HG02943 (cell line): ENCODE data around the gene DCANP1.

Source experiments
- ATAC-seq: cut with Tn5 transposase; IDR thresholded peaks from one replicate; pipeline ENCODE4 v1.9.1; 2021; ENCODE audit warnings: mild to moderate bottlenecking, low read depth, moderate library complexity; ENCODE audit not compliant: unreplicated experiment

DCANP1 gene

GRCh38 chr5:135481387-135481786 is 34.2 kb upstream of the DCANP1 start:
- no peak for ATAC-seq

GRCh38 chr5:135480511-135480910 is 33.4 kb upstream of the DCANP1 start:
- ATAC-seq: no peak

- no peak for ATAC-seq
Observed at GRCh38 chr5:135478938-135479337, 31.8 kb upstream of the DCANP1 start.

- no peak for ATAC-seq
Observed at GRCh38 chr5:135477613-135478066, 30.5 kb upstream of the DCANP1 start.

- ATAC-seq: no peak
Observed at GRCh38 chr5:135476615-135477581, 29.8 kb upstream of the DCANP1 start.

GRCh38 chr5:135473956-135474670 is 27.0 kb upstream of the DCANP1 start:
- ATAC-seq: no peak

GRCh38 chr5:135472141-135472540 is 25.0 kb upstream of the DCANP1 start:
- ATAC-seq: no peak

GRCh38 chr5:135471726-135472125 is 24.6 kb upstream of the DCANP1 start:
- ATAC-seq: no peak

- ATAC-seq: no peak
Observed at GRCh38 chr5:135469911-135470310, 22.8 kb upstream of the DCANP1 start.

GRCh38 chr5:135468541-135468940 is 21.4 kb upstream of the DCANP1 start:
- ATAC-seq: no peak

- no peak for ATAC-seq
Observed at GRCh38 chr5:135467871-135468485, 20.8 kb upstream of the DCANP1 start.

- no peak for ATAC-seq
Observed at GRCh38 chr5:135467051-135467625, 20.0 kb upstream of the DCANP1 start.

- ATAC-seq: no peak
Observed at GRCh38 chr5:135466178-135467050, 19.3 kb upstream of the DCANP1 start.

- no peak for ATAC-seq
Observed at GRCh38 chr5:135465391-135466122, 18.4 kb upstream of the DCANP1 start.

- ATAC-seq: no peak
Observed at GRCh38 chr5:135462304-135462703, 15.2 kb upstream of the DCANP1 start.

- ATAC-seq: no peak
Observed at GRCh38 chr5:135461481-135462151, 14.5 kb upstream of the DCANP1 start.

GRCh38 chr5:135460246-135461033 is 13.3 kb upstream of the DCANP1 start:
- no peak for ATAC-seq

- ATAC-seq: no peak
Observed at GRCh38 chr5:135458921-135459331, 11.8 kb upstream of the DCANP1 start.
